NCI-H2107 treated with DMSO at 0.1 percent for 48 hours (cell line): ENCODE results near the gene TMEM238L.

Experiments
- DNase-seq: peaks from one replicate; lab custom pipeline; 2025; ENCODE audit not compliant: unreplicated experiment; lab: John Stamatoyannopoulos, UW

The TMEM238L gene

DNA sequence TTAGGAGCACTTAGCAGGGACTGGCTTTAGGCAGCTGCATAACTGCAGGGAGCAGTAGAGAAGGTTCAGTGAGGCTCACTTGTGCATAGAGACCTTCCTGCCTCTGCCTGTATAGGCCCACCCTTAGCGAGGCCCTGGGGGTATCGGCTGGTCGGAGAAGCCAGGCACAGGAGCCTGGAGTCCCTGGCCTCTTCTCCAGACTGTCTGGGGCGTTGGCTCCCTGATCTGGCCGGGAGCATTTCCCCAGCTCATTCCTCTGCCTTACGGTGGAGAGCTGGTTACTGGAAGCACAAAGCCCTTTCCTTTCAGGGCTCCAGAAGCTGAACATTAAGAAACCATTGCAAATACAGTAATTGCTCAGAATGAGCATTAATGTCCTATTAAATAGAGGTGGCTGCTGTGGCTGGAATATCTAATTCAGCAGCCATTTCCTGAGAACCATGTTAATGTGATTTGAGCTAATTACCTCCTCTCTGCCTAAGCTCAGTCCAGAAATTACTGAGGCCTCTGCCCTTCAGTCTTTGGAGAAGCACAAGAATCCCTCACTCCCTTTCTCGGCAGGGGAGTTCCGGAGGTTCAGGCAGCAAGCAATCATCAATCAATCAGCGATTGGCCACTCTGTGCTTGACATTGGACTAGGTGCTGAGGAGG, 55.2 kb downstream of the TMEM238L start:
- no peak for DNase-seq

- no peak for DNase-seq
Measured at GRCh38 chr17:10745231-10745630, 58.7 kb downstream of the TMEM238L start.
